Lower leg skin (tissue), 4 donors: Measurements from ENCODE around the gene DPP6. TPM values are rescaled to one million over a fixed set of nuclear protein-coding genes. Genes with fewer than 3 reads are reported as not detected.

Experiments
- DNase-seq, 2 donors: peaks; one replicate each; pipeline ENCODE4 v3.0.0-alpha.2; 2019; ENCODE audit warnings: low spot score in 2 of 2
- H3K4me3 ChIP-seq: fragments of 200-600 bp; sonication (generic); 2 replicates; pipeline ENCODE4 v1.5.1; 2017; ENCODE audit warnings: mild to moderate bottlenecking, low read depth; ENCODE audit not compliant: poor library complexity, severe bottlenecking
- CTCF ChIP-seq, 3 donors: fragments of 450-650 bp; IDR thresholded peaks; one replicate each; pipeline ENCODE4 v1.5.1; 2016; ENCODE audit warnings: antibody characterized with exemption in 3 of 3, mild to moderate bottlenecking in 3 of 3, moderate library complexity in 2 of 3
- POLR2A ChIP-seq, 2 donors: fragments of 450-650 bp; IDR thresholded peaks; one replicate each; pipeline ENCODE4 v1.6.1; 2016 to 2017; ENCODE audit warnings: antibody characterized with exemption in 2 of 2, mild to moderate bottlenecking in 1 of 2, moderate library complexity in 1 of 2
- WGBS, 2 donors: methylation state at CpG; one replicate each; pipeline ENCODE4 v1.1.5; 2018; 5-methylcytosine and 5-hydroxymethylcytosine counted together
- intact Hi-C: fragments of 100-400 bp; cut with DNase I; formaldehyde crosslinking; loops from one replicate; pipeline ENCODE4 v1.15.0; 2023; ENCODE audit warnings: low total_unique reads
- total RNA-seq, 4 donors: library from RNA; depleted of rRNA; stranded (reverse); fragments of >200 nt; gene quantifications; one replicate each; pipeline ENCODE4 v1.1.0, GENCODE V29; 2016

The DPP6 gene
- total RNA-seq, 4 donors from 2014 or later: 1.0 to 4.5 (median 2.9) TPM

- H3K4me3 ChIP-seq: no peak overlapping the region
- no peak for TF ChIP-seq CTCF (IDR thresholded peaks at IDR 0.05)
- TF ChIP-seq POLR2A (IDR thresholded peaks at IDR 0.05): no peak
- intact Hi-C loops: no loop called here
- WGBS, 2 donors: 85 to 87% methylated on average over 10 of the region's 10 CpGs
- DNase-seq: no peak
Observed at GRCh38 chr7:154869436-154869835, 817.2 kb downstream of the DPP6 start.

GRCh38 chr7:154871507-154871906 lies 819.3 kb downstream of the DPP6 start:
- WGBS, 2 donors: 65 to 73% methylated on average over 4 of the region's 4 CpGs
- intact Hi-C loops: no loop called here
- TF ChIP-seq CTCF (IDR thresholded peaks at IDR 0.05): no peak
- no peak for TF ChIP-seq POLR2A (IDR thresholded peaks at IDR 0.05)
- no peak for DNase-seq
- H3K4me3 ChIP-seq: no peak overlapping the region

GRCh38 chr7:154871928-154872750 lies 819.9 kb downstream of the DPP6 start:
- intact Hi-C loops: no loop called here
- 80 to 90% methylated on average over 20 of the region's 20 CpGs for WGBS, 2 donors
- no peak for DNase-seq
- no peak overlapping the region for H3K4me3 ChIP-seq
- TF ChIP-seq CTCF (IDR thresholded peaks at IDR 0.05) (no peak), POLR2A (IDR thresholded peaks at IDR 0.05) (no peak)

- DNase-seq: no peak
- no peak overlapping the region for H3K4me3 ChIP-seq
- TF ChIP-seq CTCF (IDR thresholded peaks at IDR 0.05) (no peak), POLR2A (IDR thresholded peaks at IDR 0.05) (no peak)
- intact Hi-C loops: no loop called here
- WGBS, 2 donors: 64 to 89% methylated on average over 18 of the region's 18 CpGs
Observed at GRCh38 chr7:154872811-154873499, 820.8 kb downstream of the DPP6 start.

- H3K4me3 ChIP-seq: no peak overlapping the region
- DNase-seq: no peak
- intact Hi-C loops: no loop called here
- TF ChIP-seq CTCF (IDR thresholded peaks at IDR 0.05) (no peak), POLR2A (IDR thresholded peaks at IDR 0.05) (no peak)
- WGBS, 2 donors: 56 to 77% methylated on average over 10 of the region's 10 CpGs
Observed at GRCh38 chr7:154873500-154874121, 821.4 kb downstream of the DPP6 start.
